MM.1S (cell line): ENCODE results near the gene SHROOM3.
A peak's percentile ranks its signal among the peaks of the same experiment; 100 is the strongest.

ENCODE experiments used
- DNase-seq: peaks from one replicate; pipeline ENCODE4 v3.0.0-alpha.2; 2015
- H2AFZ ChIP-seq: fragments of 300-600 bp; sonication (generic); 2 replicates; pipeline ENCODE4 v1.6.0; 2016; ENCODE audit warnings: antibody characterized with exemption, low read length
- H3F3A ChIP-seq: fragments of 300-600 bp; sonication (generic); 2 replicates; pipeline ENCODE4 v1.6.1; 2016; ENCODE audit warnings: mild to moderate bottlenecking, antibody characterized with exemption, low read length, moderate library complexity, mixed read lengths; ENCODE audit not compliant: insufficient read depth
- H3K27ac ChIP-seq: fragments of 300-600 bp; sonication (generic); 2 replicates; pipeline ENCODE4 v1.5.1; 2016; ENCODE audit warnings: mild to moderate bottlenecking, low read length
- H3K27me3 ChIP-seq: fragments of 300-600 bp; sonication (generic); replicated peaks from 2 replicates; pipeline ENCODE4 v1.6.0; 2016; ENCODE audit warnings: low read length; ENCODE audit not compliant: insufficient read depth
- H3K36me3 ChIP-seq: fragments of 300-600 bp; sonication (generic); replicated peaks from 2 replicates; pipeline ENCODE4 v1.6.1; 2016; ENCODE audit warnings: mild to moderate bottlenecking, low read length, mixed read lengths; ENCODE audit not compliant: insufficient read depth
- H3K4me1 ChIP-seq: fragments of 300-600 bp; sonication (generic); 2 replicates; pipeline ENCODE4 v1.6.1; 2016; ENCODE audit warnings: low read length, mixed read lengths
- H3K4me2 ChIP-seq: fragments of 300-600 bp; sonication (generic); 2 replicates; pipeline ENCODE4 v1.6.0; 2016; ENCODE audit warnings: low read depth, low read length
- H3K4me3 ChIP-seq: fragments of 300-600 bp; sonication (generic); 2 replicates; pipeline ENCODE4 v1.5.1; 2016; ENCODE audit warnings: low read length, mixed read lengths
- H3K79me2 ChIP-seq: fragments of 300-600 bp; sonication (generic); 2 replicates; pipeline ENCODE4 v1.6.1; 2016; ENCODE audit warnings: mixed run types, low read length, mixed read lengths
- H3K9ac ChIP-seq: fragments of 300-600 bp; sonication (generic); 2 replicates; pipeline ENCODE4 v1.6.1; 2016; ENCODE audit warnings: low read length, mixed read lengths
- H3K9me2 ChIP-seq: fragments of 300-600 bp; sonication (generic); replicated peaks from 2 replicates; pipeline ENCODE4 v1.6.1; 2016; ENCODE audit warnings: mild to moderate bottlenecking, low read length, mixed read lengths; ENCODE audit not compliant: insufficient read depth
- H3K9me3 ChIP-seq: fragments of 300-600 bp; sonication (generic); replicated peaks from 2 replicates; pipeline ENCODE4 v1.6.1; 2016; ENCODE audit warnings: mild to moderate bottlenecking, low read length, mixed read lengths; ENCODE audit not compliant: insufficient read depth
- H4K20me1 ChIP-seq: fragments of 300-600 bp; sonication (generic); 2 replicates; pipeline ENCODE4 v1.6.1; 2016; ENCODE audit warnings: mild to moderate bottlenecking, low read length, moderate library complexity, mixed read lengths; ENCODE audit not compliant: insufficient read depth
- EZH2 ChIP-seq: fragments of 300-600 bp; sonication (generic); optimal IDR thresholded peaks from 2 replicates; pipeline ENCODE3; 2017; ENCODE audit warnings: low read depth, mild to moderate bottlenecking, antibody characterized with exemption, low read length, mixed read lengths
- EZH2phosphoT487 ChIP-seq: fragments of 300-600 bp; sonication (generic); IDR thresholded peaks from 2 replicates; pipeline ENCODE4 v1.6.1; 2018; ENCODE audit warnings: antibody characterized with exemption, low read length
- TF ChIP-seq, protein P1 (sequence below): fragments of 300-600 bp; sonication (generic); IDR thresholded peaks from 2 replicates; pipeline ENCODE4 v1.5.1; 2016; ENCODE audit warnings: antibody characterized with exemption, low read length, mixed read lengths

SHROOM3 gene

DNA sequence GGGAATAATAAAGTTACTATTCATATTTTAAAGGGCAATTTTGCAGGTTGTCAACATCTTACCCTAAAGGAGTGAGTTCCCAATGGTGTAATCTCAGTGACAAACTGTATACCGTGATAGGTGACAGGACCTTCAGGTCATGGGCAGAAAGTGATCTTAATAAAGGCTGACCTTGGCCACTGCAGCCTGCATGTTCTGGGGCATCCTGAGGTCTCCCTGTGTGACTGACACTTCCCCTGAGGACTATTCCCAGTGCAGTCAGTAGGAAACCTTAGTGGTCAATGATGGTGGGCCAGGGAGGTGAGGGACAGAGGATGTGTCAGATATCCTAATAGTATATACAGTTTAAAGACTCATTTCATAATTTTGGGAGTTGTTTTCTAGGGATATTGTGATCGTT, 137.2 kb downstream of the SHROOM3 start:
- Histone ChIP-seq H3K9ac (no peak overlapping the region), H3K4me1 (peaks cover 18% of the 10 kb centered on the region), H3K9me2 (no peaks in the 10 kb centered on the region), H3K4me2 (no peak overlapping the region), H3K79me2 (no peaks in the 10 kb centered on the region), H3F3A (no peaks in the 10 kb centered on the region), H4K20me1 (no peaks in the 10 kb centered on the region), H2AFZ (no peak overlapping the region), H3K4me3 (no peak overlapping the region), H3K27ac (no peak overlapping the region), H3K9me3 (no peaks in the 10 kb centered on the region), H3K27me3 (no peaks in the 10 kb centered on the region), H3K36me3 (no peaks in the 10 kb centered on the region)
- no peak for DNase-seq
- no peak for TF ChIP-seq EZH2

DNA sequence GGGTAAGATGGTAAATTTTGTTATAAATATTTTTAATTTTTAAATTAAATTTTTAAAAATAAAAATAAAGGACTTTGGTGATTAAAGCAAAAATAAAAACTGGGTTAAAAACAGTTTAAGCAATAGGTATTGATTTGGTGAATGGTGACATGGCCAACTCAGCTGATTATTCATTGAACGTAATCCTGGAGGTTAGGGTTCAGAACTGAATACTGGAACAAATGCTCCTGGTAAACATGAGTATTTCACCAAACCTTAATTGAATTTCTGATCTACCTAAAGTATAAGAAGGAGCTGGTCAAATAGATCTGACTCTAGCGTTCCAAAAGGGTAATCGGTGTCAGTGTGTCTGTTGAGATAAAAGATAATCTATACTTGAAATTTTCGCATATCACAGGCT, 141.8 kb downstream of the SHROOM3 start:
- no peaks in the 10 kb centered on the region for H4K20me1 ChIP-seq
- H3K4me1 ChIP-seq: peaks cover 3% of the 10 kb centered on the region; the same call in 1 of the 2 replicates

DNA sequence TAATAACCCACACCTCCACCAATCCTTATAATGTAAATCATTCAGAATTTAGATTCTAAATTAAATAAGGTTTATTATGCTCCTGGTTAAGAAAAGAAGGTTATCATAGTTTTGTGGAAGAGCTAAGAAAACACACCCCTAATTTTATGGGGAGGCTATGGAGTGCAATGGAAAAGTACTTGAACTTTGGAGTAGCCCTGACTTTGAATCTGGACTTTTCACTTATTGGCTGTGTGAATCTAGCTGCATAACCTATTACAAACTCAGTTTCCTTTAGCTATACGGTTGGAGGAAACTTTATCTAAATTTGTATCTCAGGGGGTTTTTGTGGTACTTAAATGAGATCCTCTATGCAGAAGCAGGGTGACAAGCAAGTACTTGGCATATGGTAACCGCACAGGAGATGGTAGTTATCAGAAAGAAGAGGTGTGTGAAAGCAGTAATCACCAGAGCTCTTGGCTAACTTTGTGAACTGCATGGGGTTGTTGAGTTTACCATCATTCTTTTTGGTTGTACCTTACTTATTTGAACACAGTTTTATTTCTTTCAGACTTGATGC, 143.1 kb downstream of the SHROOM3 start:
- no peak for DNase-seq
- H3K79me2 ChIP-seq: no peaks in the 10 kb centered on the region
- TF ChIP-seq, protein P1, sequence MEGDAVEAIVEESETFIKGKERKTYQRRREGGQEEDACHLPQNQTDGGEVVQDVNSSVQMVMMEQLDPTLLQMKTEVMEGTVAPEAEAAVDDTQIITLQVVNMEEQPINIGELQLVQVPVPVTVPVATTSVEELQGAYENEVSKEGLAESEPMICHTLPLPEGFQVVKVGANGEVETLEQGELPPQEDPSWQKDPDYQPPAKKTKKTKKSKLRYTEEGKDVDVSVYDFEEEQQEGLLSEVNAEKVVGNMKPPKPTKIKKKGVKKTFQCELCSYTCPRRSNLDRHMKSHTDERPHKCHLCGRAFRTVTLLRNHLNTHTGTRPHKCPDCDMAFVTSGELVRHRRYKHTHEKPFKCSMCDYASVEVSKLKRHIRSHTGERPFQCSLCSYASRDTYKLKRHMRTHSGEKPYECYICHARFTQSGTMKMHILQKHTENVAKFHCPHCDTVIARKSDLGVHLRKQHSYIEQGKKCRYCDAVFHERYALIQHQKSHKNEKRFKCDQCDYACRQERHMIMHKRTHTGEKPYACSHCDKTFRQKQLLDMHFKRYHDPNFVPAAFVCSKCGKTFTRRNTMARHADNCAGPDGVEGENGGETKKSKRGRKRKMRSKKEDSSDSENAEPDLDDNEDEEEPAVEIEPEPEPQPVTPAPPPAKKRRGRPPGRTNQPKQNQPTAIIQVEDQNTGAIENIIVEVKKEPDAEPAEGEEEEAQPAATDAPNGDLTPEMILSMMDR: no peak
- no peak for TF ChIP-seq EZH2
- no peak for TF ChIP-seq EZH2phosphoT487
- no peaks in the 10 kb centered on the region for H3F3A ChIP-seq
- H3K27me3 ChIP-seq: no peaks in the 10 kb centered on the region
- no peak overlapping the region for H3K4me3 ChIP-seq
- peaks cover 3% of the 10 kb centered on the region; the same call in 1 of the 2 replicates for H3K4me1 ChIP-seq
- H3K9ac ChIP-seq: no peak overlapping the region
- no peaks in the 10 kb centered on the region for H4K20me1 ChIP-seq
- H3K27ac ChIP-seq: no peak overlapping the region
- H3K36me3 ChIP-seq: no peaks in the 10 kb centered on the region
- no peak overlapping the region for H3K4me2 ChIP-seq
- no peaks in the 10 kb centered on the region for H3K9me2 ChIP-seq
- no peak overlapping the region for H2AFZ ChIP-seq
- H3K9me3 ChIP-seq: no peaks in the 10 kb centered on the region

More for the DNA sequence above, 141.8 kb downstream of the SHROOM3 start:
- DNase-seq: no peak
- Histone ChIP-seq H2AFZ (no peak overlapping the region), H3K27ac (no peak overlapping the region), H3K27me3 (no peaks in the 10 kb centered on the region), H3K9ac (no peak overlapping the region), H3K4me3 (no peak overlapping the region), H3K36me3 (no peaks in the 10 kb centered on the region), H3K9me2 (no peaks in the 10 kb centered on the region), H3F3A (no peaks in the 10 kb centered on the region), H3K4me2 (no peak overlapping the region), H3K79me2 (no peaks in the 10 kb centered on the region), H3K9me3 (no peaks in the 10 kb centered on the region)
- TF ChIP-seq, protein P1: no peak
- TF ChIP-seq EZH2: no peak
- TF ChIP-seq EZH2phosphoT487: no peak

DNA sequence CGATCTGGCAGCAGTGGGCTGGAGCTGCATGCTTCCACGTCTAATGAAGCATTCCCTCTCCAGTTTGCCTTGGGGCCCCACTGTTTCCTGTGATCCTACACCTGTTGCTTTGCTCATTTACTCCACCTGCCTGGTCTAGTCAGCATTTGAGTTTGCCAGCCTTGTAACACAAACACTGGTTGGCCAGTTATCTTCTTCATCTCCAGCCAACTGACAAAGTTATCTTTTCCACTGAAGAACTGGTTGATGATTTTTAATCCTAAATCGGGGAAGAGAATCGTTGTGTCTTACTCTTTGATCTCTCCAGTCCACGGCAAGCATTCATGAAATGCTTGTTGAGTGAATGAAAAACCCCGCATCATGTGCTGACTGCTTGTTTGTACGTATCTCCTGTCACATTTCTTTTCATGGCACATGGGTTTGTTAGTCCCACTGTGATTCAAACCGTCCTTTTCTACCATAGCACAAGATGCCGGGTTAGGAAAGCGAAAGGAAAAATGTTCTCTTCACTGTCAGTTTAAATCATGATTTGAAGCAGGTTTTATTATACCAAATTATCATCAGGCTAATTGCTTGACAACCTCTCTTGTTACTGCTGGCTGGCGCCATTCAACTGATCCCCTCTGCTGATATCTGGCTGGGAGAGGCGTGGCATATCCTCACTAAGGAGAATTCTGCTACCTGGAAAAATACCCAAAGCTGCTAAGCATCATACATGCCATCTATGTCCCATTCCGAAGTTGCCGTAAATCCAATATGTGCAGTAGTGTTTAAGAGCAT, 144.8 kb downstream of the SHROOM3 start:
- Histone ChIP-seq H3K4me1 (peaks cover 3% of the 10 kb centered on the region; the same call in 1 of the 2 replicates), H2AFZ (no peak overlapping the region)

More for the DNA sequence above, 144.8 kb downstream of the SHROOM3 start:
- no peaks in the 10 kb centered on the region for H3K36me3 ChIP-seq
- H3F3A ChIP-seq: no peaks in the 10 kb centered on the region
- H3K9me2 ChIP-seq: no peaks in the 10 kb centered on the region
- TF ChIP-seq, protein P1: no peak
- TF ChIP-seq EZH2phosphoT487: no peak
- no peak for TF ChIP-seq EZH2
- H3K9ac ChIP-seq: no peak overlapping the region
- no peaks in the 10 kb centered on the region for H3K27me3 ChIP-seq
- no peak overlapping the region for H3K27ac ChIP-seq
- peak overlapping the region; percentile 24; the same call in 1 of the 2 replicates for H3K4me2 ChIP-seq
- no peaks in the 10 kb centered on the region for H3K9me3 ChIP-seq
- H3K4me3 ChIP-seq: no peak overlapping the region
- H3K79me2 ChIP-seq: no peaks in the 10 kb centered on the region
- no peak for DNase-seq
- no peaks in the 10 kb centered on the region for H4K20me1 ChIP-seq
